Measurements from ENCODE around the gene PLCL1.

Gene PLCL1

GRCh38 chr2:197850882-197851450, 46.6 kb downstream of the PLCL1 start:
- intact Hi-C loops (cut with DNase I) = no loop called here

GRCh38 chr2:197851451-197851850, 47.1 kb downstream of the PLCL1 start:
- intact Hi-C loops (cut with DNase I) = no loop called here
- no peak for DNase-seq

More at GRCh38 chr2:197850882-197851450, 46.6 kb downstream of the PLCL1 start:
- DNase-seq = no peak

- DNase-seq = peak; percentile 32 to 95 (median 65)
- intact Hi-C loops (cut with DNase I) = no loop called here
Observed at GRCh38 chr2:197852108-197852507, 47.7 kb downstream of the PLCL1 start.

GRCh38 chr2:197853549-197853948, 49.2 kb downstream of the PLCL1 start:
- intact Hi-C loops (cut with DNase I) = no loop called here
- no peak for DNase-seq

- no peak for DNase-seq
- intact Hi-C loops (cut with DNase I) = no loop called here
Observed at GRCh38 chr2:197857476-197858107, 53.2 kb downstream of the PLCL1 start.

GRCh38 chr2:197858607-197859140, 54.3 kb downstream of the PLCL1 start:
- no peak for DNase-seq
- intact Hi-C loops (cut with DNase I) = no loop called here

- no peak for DNase-seq
- intact Hi-C loops (cut with DNase I) = no loop called here
Observed at GRCh38 chr2:197862246-197862955, 58.0 kb downstream of the PLCL1 start.

GRCh38 chr2:197863744-197864143, 59.4 kb downstream of the PLCL1 start:
- intact Hi-C loops (cut with DNase I) = no loop called here

GRCh38 chr2:197866455-197866854, 62.1 kb downstream of the PLCL1 start:
- intact Hi-C loops (cut with DNase I) = no loop called here
- DNase-seq = no peak

More at GRCh38 chr2:197863744-197864143, 59.4 kb downstream of the PLCL1 start:
- DNase-seq = no peak

- intact Hi-C loops (cut with DNase I) = no loop called here
- no peak for DNase-seq
Observed at GRCh38 chr2:197867033-197867432, 62.6 kb downstream of the PLCL1 start.

GRCh38 chr2:197867624-197868023, 63.2 kb downstream of the PLCL1 start:
- intact Hi-C loops (cut with DNase I) = no loop called here
- DNase-seq = no peak

- intact Hi-C loops (cut with DNase I) = no loop called here
Observed at GRCh38 chr2:197868206-197868605, 63.8 kb downstream of the PLCL1 start.

GRCh38 chr2:197869041-197869440, 64.6 kb downstream of the PLCL1 start:
- intact Hi-C loops (cut with DNase I) = no loop called here
- DNase-seq = no peak

More at GRCh38 chr2:197868206-197868605, 63.8 kb downstream of the PLCL1 start:
- DNase-seq = no peak

- intact Hi-C loops (cut with DNase I) = no loop called here
Observed at GRCh38 chr2:197869501-197870111, 65.2 kb downstream of the PLCL1 start.

GRCh38 chr2:197870137-197870536, 65.7 kb downstream of the PLCL1 start:
- no peak for DNase-seq
- intact Hi-C loops (cut with DNase I) = no loop called here

More at GRCh38 chr2:197869501-197870111, 65.2 kb downstream of the PLCL1 start:
- DNase-seq = no peak

GRCh38 chr2:197871780-197872456, 67.5 kb downstream of the PLCL1 start:
- no peak for DNase-seq
- intact Hi-C loops (cut with DNase I) = no loop called here

GRCh38 chr2:197873293-197873701, 68.9 kb downstream of the PLCL1 start:
- DNase-seq = peak in 9 of 10 donors; percentile 11 to 87 (median 45)
- intact Hi-C loops (cut with DNase I) = no loop called here

GRCh38 chr2:197875763-197876162, 71.4 kb downstream of the PLCL1 start:
- intact Hi-C loops (cut with DNase I) = no loop called here
- DNase-seq = no peak

- intact Hi-C loops (cut with DNase I) = no loop called here
- no peak for DNase-seq
Observed at GRCh38 chr2:197876524-197876923, 72.1 kb downstream of the PLCL1 start.

- intact Hi-C loops (cut with DNase I) = no loop called here
- DNase-seq = no peak
Observed at GRCh38 chr2:197877038-197877437, 72.6 kb downstream of the PLCL1 start.
